Endothelial cell of umbilical vein (primary cell): Measurements from ENCODE around the gene CYREN. TPM values are rescaled to one million over a fixed set of nuclear protein-coding genes. Genes with fewer than 3 reads are reported as not detected.

Experiments
- BruUV-seq: library from RNA; stranded (reverse); fragments of 400-500 nt; replicated peaks from 2 replicates; lab custom pipeline; 2021; lab: Mats Ljungman, UMichigan
- CTCF ChIA-PET: fragments of 300-600, 350-600 bp; sonication (Branson Sonifier 250); formaldehyde crosslinking; loops from one replicate; lab custom pipeline; 2021; ENCODE audit warnings: antibody characterized with exemption, inconsistent platforms; lab: Charles Lee
- POLR2A ChIA-PET: fragments of 300-600, 350-600 bp; sonication (Branson Sonifier 250); formaldehyde crosslinking; loops from one replicate; lab custom pipeline; 2021; ENCODE audit warnings: antibody characterized with exemption, inconsistent platforms; lab: Charles Lee
- DNase-seq: peaks from one replicate; pipeline ENCODE4 v3.0.0-alpha.2; 2011; ENCODE audit warnings: low read depth, low spot score
- FAIRE-seq: peaks from 2 replicates; lab custom pipeline; 2011; peaks lifted over from hg19 to GRCh38; lab: Jason Lieb, UNC
- H2AFZ ChIP-seq: 2 replicates; pipeline ENCODE4 v1.6.0; 2012; ENCODE audit warnings: low read depth, low read length, control low read depth, inconsistent platforms
- H3K27ac ChIP-seq: 2 replicates; pipeline ENCODE4 v1.5.1; 2011; ENCODE audit warnings: low read depth, mild to moderate bottlenecking, control low read depth, low read length, moderate library complexity; ENCODE audit not compliant: insufficient read depth
- H3K27me3 ChIP-seq, 2 experiments: 2 replicates each; pipeline versions ENCODE4 v1.6.0 to v1.6.1; 2011; ENCODE audit warnings: low read length in 2 of 2, mixed read lengths in 1 of 2; ENCODE audit not compliant: control insufficient read depth in 2 of 2, insufficient read depth in 2 of 2
- H3K36me3 ChIP-seq, 2 experiments: 2 replicates in 1 of 2; 3 replicates in 1 of 2; pipeline ENCODE4 v1.5.1; 2011; ENCODE audit warnings: low read length in 2 of 2, mild to moderate bottlenecking in 1 of 2, moderate library complexity in 1 of 2; ENCODE audit not compliant: control insufficient read depth in 2 of 2, insufficient read depth in 2 of 2; ENCODE audit errors: extremely low read depth in 1 of 2
- H3K4me1 ChIP-seq: 3 replicates; pipeline ENCODE4 v1.5.1; 2011; ENCODE audit warnings: mild to moderate bottlenecking, low read length; ENCODE audit not compliant: control insufficient read depth, insufficient read depth; ENCODE audit errors: extremely low read depth
- H3K4me2 ChIP-seq: 2 replicates; pipeline ENCODE4 v1.6.1; 2011; ENCODE audit warnings: low read length, control low read depth, mixed read lengths; ENCODE audit not compliant: insufficient read depth
- H3K4me3 ChIP-seq, 3 experiments: fragments of 200-600 bp in 1 of 3; sonication (generic), shearing (Covaris generic) in 1 of 3; replicated peaks in 1 of 3; 2 replicates each; pipeline ENCODE4 v1.5.1; 2011 to 2016; ENCODE audit warnings: control low read depth in 3 of 3, low read length in 3 of 3, mild to moderate bottlenecking in 2 of 3, inconsistent platforms in 1 of 3, low read depth in 1 of 3, moderate library complexity in 1 of 3; ENCODE audit not compliant: insufficient read depth in 1 of 3
- H3K79me2 ChIP-seq: 2 replicates; pipeline ENCODE4 v1.6.0; 2012; ENCODE audit warnings: low read length, inconsistent platforms; ENCODE audit not compliant: control insufficient read depth, insufficient read depth
- H3K9ac ChIP-seq: replicated peaks from 2 replicates; pipeline ENCODE3; 2011; ENCODE audit warnings: low read length, control low read depth; ENCODE audit not compliant: insufficient read depth; ENCODE audit errors: extremely low read depth
- H3K9me1 ChIP-seq: replicated peaks from 3 replicates; pipeline ENCODE4 v1.6.0; 2011; ENCODE audit warnings: mild to moderate bottlenecking, low read length; ENCODE audit not compliant: control insufficient read depth, insufficient read depth; ENCODE audit errors: extremely low read depth
- H3K9me3 ChIP-seq: replicated peaks from 2 replicates; pipeline ENCODE4 v1.5.1; 2012; ENCODE audit warnings: low read length, inconsistent platforms; ENCODE audit not compliant: control insufficient read depth, insufficient read depth
- H4K20me1 ChIP-seq: replicated peaks from 2 replicates; pipeline ENCODE3; 2011; ENCODE audit warnings: mild to moderate bottlenecking, low read length; ENCODE audit not compliant: control insufficient read depth, insufficient read depth; ENCODE audit errors: extremely low read depth
- EZH2 ChIP-seq: IDR thresholded peaks from 2 replicates; pipeline ENCODE4 v1.6.1; 2012; ENCODE audit warnings: borderline replicate concordance, low read depth, mild to moderate bottlenecking, moderate library complexity, low read length, inconsistent platforms; ENCODE audit not compliant: severe bottlenecking
- FOS ChIP-seq: IDR thresholded peaks from 2 replicates; pipeline ENCODE4 v1.6.1; 2011; ENCODE audit warnings: mild to moderate bottlenecking, low read length, moderate library complexity, borderline replicate concordance; ENCODE audit not compliant: insufficient read depth
- GATA2 ChIP-seq: IDR thresholded peaks from 2 replicates; pipeline ENCODE4 v1.7.0; 2011; ENCODE audit warnings: low read depth, mild to moderate bottlenecking, moderate library complexity, mixed read lengths, low read length; ENCODE audit not compliant: insufficient read length, insufficient read depth
- POLR2A ChIP-seq: IDR thresholded peaks from 2 replicates; pipeline ENCODE4 v1.6.1; 2012; ENCODE audit warnings: low read depth, mild to moderate bottlenecking, control low read depth, low read length
- POLR2AphosphoS5 ChIP-seq: IDR thresholded peaks from 2 replicates; pipeline ENCODE4 v1.6.1; 2012; ENCODE audit warnings: low read depth, mild to moderate bottlenecking, control low read depth, low read length, moderate library complexity; ENCODE audit not compliant: insufficient read depth
- dilution Hi-C: fragments of 300-500 bp; cut with MboI; formaldehyde crosslinking; loops from one replicate; pipeline ENCODE4 v1.15.0; 2019; ENCODE audit warnings: low sequenced_read_pairs; ENCODE audit not compliant: extremely low pct_ligation_motif_present
- intact Hi-C: fragments of 100-400 bp; cut with micrococcal nuclease; formaldehyde crosslinking; loops from one replicate; pipeline ENCODE4 v1.10.0; 2022
- polyA plus RNA-seq, 4 experiments: library from polyadenylated mRNA; depleted of rRNA in 3 of 4; stranded (reverse) in 3 of 4; unstranded in 1 of 4; fragments of >200 nt; gene quantifications; 2 replicates each; pipeline versions ENCODE4 v1.2.1 to v1.2.3, GENCODE V29; 2011 to 2012; ENCODE audit warnings: missing spikeins in 1 of 4
- total RNA-seq: library from RNA; stranded (reverse); gene quantifications from 2 replicates; pipeline ENCODE4 v1.2.3, GENCODE V29; 2021
- TF ChIP-seq, protein P1 (sequence below): IDR thresholded peaks from 2 replicates; pipeline ENCODE4 v1.6.1; 2011; ENCODE audit not compliant: insufficient read depth, insufficient read length
- TF ChIP-seq, protein P2 (sequence below), 2 donors: IDR thresholded peaks; 1 replicate in 1 of 2; 2 replicates in 1 of 2; pipeline ENCODE4 v1.5.1; 2011; ENCODE audit warnings: low read length in 2 of 2, mild to moderate bottlenecking in 2 of 2, moderate library complexity in 2 of 2, control low read depth in 1 of 2, inconsistent platforms in 1 of 2, low read depth in 1 of 2; ENCODE audit not compliant: insufficient read depth in 1 of 2; ENCODE audit errors: extremely low read depth in 1 of 2

Gene CYREN
- total and polyA plus RNA-seq, 2 donors (not counting 3 experiments of a cell fraction or from before 2014, with no cell fraction given) = 19.1 to 30.8 TPM

DNA sequence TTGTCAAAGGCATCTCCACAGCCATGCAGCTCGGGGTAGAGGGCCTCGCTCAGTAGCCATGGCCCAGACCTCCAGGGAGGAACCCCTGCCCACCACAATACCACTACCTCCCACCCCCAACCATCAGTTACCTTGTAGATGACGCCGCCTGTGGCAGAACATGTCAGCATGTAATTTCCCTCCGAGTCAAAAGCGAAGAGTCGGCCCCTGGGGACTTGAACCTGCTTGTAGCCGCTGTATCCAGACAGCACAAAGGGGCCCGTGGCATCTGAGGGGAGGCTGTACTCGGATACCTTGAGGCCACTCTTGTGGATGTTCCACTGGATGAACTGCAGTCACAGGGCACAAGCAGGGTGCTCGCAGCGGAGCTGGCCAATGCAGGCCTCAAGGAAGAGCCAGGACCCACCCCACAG is 16.3 kb upstream of the CYREN start:
- no TSS peak for BruUV-seq
- DNase-seq (no peak), FAIRE-seq (no peak)
- Histone ChIP-seq H3K9ac (no peak overlapping the region), H3K4me3 (no peak overlapping the region), H3K9me3 (peaks cover 2% of the 10 kb centered on the region), H3K4me1 (no peaks in the 10 kb centered on the region), H4K20me1 (no peaks in the 10 kb centered on the region), H3K9me1 (no peaks in the 10 kb centered on the region), H3K27me3 (no peaks in the 10 kb centered on the region), H3K36me3 (peaks cover 0 to 13% of the 10 kb centered on the region in 2 experiments), H3K79me2 (no peaks in the 10 kb centered on the region), H3K4me2 (no peak overlapping the region), H3K27ac (no peak overlapping the region), H2AFZ (no peak overlapping the region)
- intact Hi-C loops = no loop called here
- no peak for TF ChIP-seq POLR2A
- TF ChIP-seq, protein P1, sequence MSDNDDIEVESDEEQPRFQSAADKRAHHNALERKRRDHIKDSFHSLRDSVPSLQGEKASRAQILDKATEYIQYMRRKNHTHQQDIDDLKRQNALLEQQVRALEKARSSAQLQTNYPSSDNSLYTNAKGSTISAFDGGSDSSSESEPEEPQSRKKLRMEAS = no peak
- TF ChIP-seq, protein P2, sequence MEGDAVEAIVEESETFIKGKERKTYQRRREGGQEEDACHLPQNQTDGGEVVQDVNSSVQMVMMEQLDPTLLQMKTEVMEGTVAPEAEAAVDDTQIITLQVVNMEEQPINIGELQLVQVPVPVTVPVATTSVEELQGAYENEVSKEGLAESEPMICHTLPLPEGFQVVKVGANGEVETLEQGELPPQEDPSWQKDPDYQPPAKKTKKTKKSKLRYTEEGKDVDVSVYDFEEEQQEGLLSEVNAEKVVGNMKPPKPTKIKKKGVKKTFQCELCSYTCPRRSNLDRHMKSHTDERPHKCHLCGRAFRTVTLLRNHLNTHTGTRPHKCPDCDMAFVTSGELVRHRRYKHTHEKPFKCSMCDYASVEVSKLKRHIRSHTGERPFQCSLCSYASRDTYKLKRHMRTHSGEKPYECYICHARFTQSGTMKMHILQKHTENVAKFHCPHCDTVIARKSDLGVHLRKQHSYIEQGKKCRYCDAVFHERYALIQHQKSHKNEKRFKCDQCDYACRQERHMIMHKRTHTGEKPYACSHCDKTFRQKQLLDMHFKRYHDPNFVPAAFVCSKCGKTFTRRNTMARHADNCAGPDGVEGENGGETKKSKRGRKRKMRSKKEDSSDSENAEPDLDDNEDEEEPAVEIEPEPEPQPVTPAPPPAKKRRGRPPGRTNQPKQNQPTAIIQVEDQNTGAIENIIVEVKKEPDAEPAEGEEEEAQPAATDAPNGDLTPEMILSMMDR (IDR thresholded peaks at IDR 0.05; ENCODE audit: extremely low read depth in 1 of 2, insufficient read depth in 1 of 2, low read depth in 1 of 2, low read length in 2 of 2) = no peak
- TF ChIP-seq EZH2 = no peak
- TF ChIP-seq GATA2 = no peak
- no peak for TF ChIP-seq FOS
- TF ChIP-seq POLR2AphosphoS5 = no peak
- ChIA-PET CTCF (no interaction called here), POLR2A (no interaction called here)
- dilution Hi-C loops = no loop called here
